ENCODE measurements around the gene VEPH1.
A peak's percentile ranks its signal among the peaks of the same experiment; 100 is the strongest.

Gene VEPH1

DNA sequence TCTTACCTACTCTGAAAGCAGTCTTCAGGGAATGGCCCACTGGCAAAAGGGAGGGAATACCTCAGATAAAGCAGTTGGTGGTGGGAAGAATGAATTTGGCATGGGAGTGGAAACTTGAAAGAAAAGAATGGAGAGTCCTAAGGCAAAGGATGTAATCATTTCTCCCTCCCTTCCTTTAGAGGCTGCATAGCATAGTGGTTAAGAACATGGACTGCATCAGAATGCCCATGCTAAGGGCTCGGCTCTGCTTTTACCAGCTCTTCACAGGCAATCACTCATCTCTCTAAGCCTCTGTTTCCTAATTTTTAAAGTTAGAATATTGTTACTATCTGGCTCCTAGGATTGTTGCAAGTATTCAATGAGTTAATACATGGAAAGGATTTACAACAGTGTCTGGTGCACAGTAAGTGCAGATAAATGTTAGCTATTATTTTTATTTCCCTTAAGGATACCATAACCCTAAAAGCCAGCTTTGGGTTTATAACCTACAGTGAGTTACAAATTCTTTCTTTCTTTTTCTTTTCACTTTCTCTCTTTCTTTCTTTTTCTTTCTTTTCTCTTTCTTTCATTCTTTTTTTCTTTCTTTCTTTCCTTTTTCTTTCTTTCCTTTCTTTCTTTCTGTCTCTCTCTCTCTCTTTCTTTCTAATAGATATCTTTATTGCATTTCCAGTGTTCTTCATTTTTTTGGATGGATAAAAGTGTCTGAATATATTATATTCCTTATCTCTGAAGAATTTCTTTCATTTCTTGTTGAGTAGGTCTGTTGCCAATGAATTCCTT is 23.6 kb downstream of the VEPH1 start:
- no peaks in the 10 kb centered on the region for H3K4me1 ChIP-seq (ENCODE audit: control extremely low read depth in 1 of 4, control insufficient read depth in 4 of 4, insufficient read depth in 4 of 4, low read length in 3 of 4)
- ChIA-PET POLR2A (no interaction called here), CTCF (no interaction called here)
- WGBS (ENCODE audit: insufficient coverage): no CpG with 5 or more reads among the region's 1 CpG
- H3K36me3 ChIP-seq (ENCODE audit: control insufficient read depth in 4 of 4, insufficient read depth in 4 of 4, low read length in 3 of 4): no peaks in the 10 kb centered on the region
- H3K4me3 ChIP-seq (ENCODE audit: control insufficient read depth in 1 of 7, extremely low read depth in 1 of 7, insufficient read depth in 4 of 7, low read depth in 2 of 7, low read length in 6 of 7): no peak overlapping the region
- H3K27me3 ChIP-seq (replicated peaks in 2 of 5; ENCODE audit: control insufficient read depth in 4 of 5, insufficient read depth in 5 of 5, low read length in 4 of 5): no peaks in the 10 kb centered on the region
- no peak overlapping the region for H3K27ac ChIP-seq (ENCODE audit: insufficient read depth in 1 of 2, low read depth in 1 of 2, low read length in 2 of 2, poor library complexity in 1 of 2, severe bottlenecking in 2 of 2)
- no peaks in the 10 kb centered on the region for H3K9me3 ChIP-seq (ENCODE audit: control extremely low read depth in 1 of 5, control insufficient read depth in 4 of 5, insufficient read depth in 2 of 5, low read depth in 1 of 5, low read length in 4 of 5)
- DNase-seq: no peak

- Histone ChIP-seq H3K4me1 (ENCODE audit: control extremely low read depth in 1 of 4, control insufficient read depth in 4 of 4, insufficient read depth in 4 of 4, low read length in 3 of 4) (no peaks in the 10 kb centered on the region), H3K27me3 (replicated peaks in 2 of 5; ENCODE audit: control insufficient read depth in 4 of 5, insufficient read depth in 5 of 5, low read length in 4 of 5) (no peaks in the 10 kb centered on the region), H3K9me3 (ENCODE audit: control extremely low read depth in 1 of 5, control insufficient read depth in 4 of 5, insufficient read depth in 2 of 5, low read depth in 1 of 5, low read length in 4 of 5) (no peaks in the 10 kb centered on the region), H3K36me3 (ENCODE audit: control insufficient read depth in 4 of 4, insufficient read depth in 4 of 4, low read length in 3 of 4) (no peaks in the 10 kb centered on the region), H3K27ac (ENCODE audit: insufficient read depth in 1 of 2, low read depth in 1 of 2, low read length in 2 of 2, poor library complexity in 1 of 2, severe bottlenecking in 2 of 2) (no peak overlapping the region), H3K4me3 (ENCODE audit: control insufficient read depth in 1 of 7, extremely low read depth in 1 of 7, insufficient read depth in 4 of 7, low read depth in 2 of 7, low read length in 6 of 7) (no peak overlapping the region)
- CTCF ChIA-PET: no interaction called here
- 93% methylated on average over 2 of the region's 3 CpGs for WGBS (ENCODE audit: insufficient coverage)
- POLR2A ChIA-PET: no interaction called here
- no peak for DNase-seq
These were observed 25.8 kb downstream of the VEPH1 start for GRCh38 chr3:157477441-157477840.

- Histone ChIP-seq H3K4me3 (ENCODE audit: control insufficient read depth in 1 of 7, extremely low read depth in 1 of 7, insufficient read depth in 4 of 7, low read depth in 2 of 7, low read length in 6 of 7) (no peak overlapping the region), H3K36me3 (ENCODE audit: control insufficient read depth in 4 of 4, insufficient read depth in 4 of 4, low read length in 3 of 4) (no peaks in the 10 kb centered on the region), H3K27me3 (replicated peaks in 2 of 5; ENCODE audit: control insufficient read depth in 4 of 5, insufficient read depth in 5 of 5, low read length in 4 of 5) (no peaks in the 10 kb centered on the region), H3K27ac (ENCODE audit: insufficient read depth in 1 of 2, low read depth in 1 of 2, low read length in 2 of 2, poor library complexity in 1 of 2, severe bottlenecking in 2 of 2) (no peak overlapping the region), H3K4me1 (ENCODE audit: control extremely low read depth in 1 of 4, control insufficient read depth in 4 of 4, insufficient read depth in 4 of 4, low read length in 3 of 4) (no peaks in the 10 kb centered on the region), H3K9me3 (ENCODE audit: control extremely low read depth in 1 of 5, control insufficient read depth in 4 of 5, insufficient read depth in 2 of 5, low read depth in 1 of 5, low read length in 4 of 5) (no peaks in the 10 kb centered on the region)
- no CpG with 5 or more reads among the region's 1 CpG for WGBS (ENCODE audit: insufficient coverage)
- no peak for DNase-seq
- ChIA-PET CTCF (no interaction called here), POLR2A (no interaction called here)
These were observed 27.2 kb downstream of the VEPH1 start for GRCh38 chr3:157475921-157476414.

GRCh38 chr3:157472648-157473047 is 30.6 kb downstream of the VEPH1 start:
- Histone ChIP-seq H3K27ac (ENCODE audit: insufficient read depth in 1 of 2, low read depth in 1 of 2, low read length in 2 of 2, poor library complexity in 1 of 2, severe bottlenecking in 2 of 2) (no peak overlapping the region), H3K27me3 (replicated peaks in 2 of 5; ENCODE audit: control insufficient read depth in 4 of 5, insufficient read depth in 5 of 5, low read length in 4 of 5) (no peaks in the 10 kb centered on the region), H3K4me1 (ENCODE audit: control extremely low read depth in 1 of 4, control insufficient read depth in 4 of 4, insufficient read depth in 4 of 4, low read length in 3 of 4) (peaks cover 0 to 6% (median 0%) of the 10 kb centered on the region in 4 experiments), H3K4me3 (ENCODE audit: control insufficient read depth in 1 of 7, extremely low read depth in 1 of 7, insufficient read depth in 4 of 7, low read depth in 2 of 7, low read length in 6 of 7) (no peak overlapping the region), H3K9me3 (ENCODE audit: control extremely low read depth in 1 of 5, control insufficient read depth in 4 of 5, insufficient read depth in 2 of 5, low read depth in 1 of 5, low read length in 4 of 5) (no peaks in the 10 kb centered on the region), H3K36me3 (ENCODE audit: control insufficient read depth in 4 of 4, insufficient read depth in 4 of 4, low read length in 3 of 4) (no peaks in the 10 kb centered on the region)
- no CpG with 5 or more reads among the region's 1 CpG for WGBS (ENCODE audit: insufficient coverage)
- ChIA-PET POLR2A (interaction anchor here (0.6 kb wide), 1 partner anchor 1454 kb away, joined by 5 read pairs; no protein-coding TSS in a partner anchor), CTCF (no interaction called here)
- no peak for DNase-seq

GRCh38 chr3:157471064-157471463 is 32.2 kb downstream of the VEPH1 start:
- Histone ChIP-seq H3K27ac (ENCODE audit: insufficient read depth in 1 of 2, low read depth in 1 of 2, low read length in 2 of 2, poor library complexity in 1 of 2, severe bottlenecking in 2 of 2) (no peak overlapping the region), H3K27me3 (replicated peaks in 2 of 5; ENCODE audit: control insufficient read depth in 4 of 5, insufficient read depth in 5 of 5, low read length in 4 of 5) (no peaks in the 10 kb centered on the region), H3K4me3 (ENCODE audit: control insufficient read depth in 1 of 7, extremely low read depth in 1 of 7, insufficient read depth in 4 of 7, low read depth in 2 of 7, low read length in 6 of 7) (no peak overlapping the region), H3K36me3 (ENCODE audit: control insufficient read depth in 4 of 4, insufficient read depth in 4 of 4, low read length in 3 of 4) (no peaks in the 10 kb centered on the region), H3K9me3 (ENCODE audit: control extremely low read depth in 1 of 5, control insufficient read depth in 4 of 5, insufficient read depth in 2 of 5, low read depth in 1 of 5, low read length in 4 of 5) (no peaks in the 10 kb centered on the region), H3K4me1 (ENCODE audit: control extremely low read depth in 1 of 4, control insufficient read depth in 4 of 4, insufficient read depth in 4 of 4, low read length in 3 of 4) (peaks cover 0 to 6% (median 0%) of the 10 kb centered on the region in 4 experiments)
- CTCF ChIA-PET: no interaction called here
- POLR2A ChIA-PET: no interaction called here
- WGBS (ENCODE audit: insufficient coverage): no CpG with 5 or more reads among the region's 1 CpG
- DNase-seq: no peak

DNA sequence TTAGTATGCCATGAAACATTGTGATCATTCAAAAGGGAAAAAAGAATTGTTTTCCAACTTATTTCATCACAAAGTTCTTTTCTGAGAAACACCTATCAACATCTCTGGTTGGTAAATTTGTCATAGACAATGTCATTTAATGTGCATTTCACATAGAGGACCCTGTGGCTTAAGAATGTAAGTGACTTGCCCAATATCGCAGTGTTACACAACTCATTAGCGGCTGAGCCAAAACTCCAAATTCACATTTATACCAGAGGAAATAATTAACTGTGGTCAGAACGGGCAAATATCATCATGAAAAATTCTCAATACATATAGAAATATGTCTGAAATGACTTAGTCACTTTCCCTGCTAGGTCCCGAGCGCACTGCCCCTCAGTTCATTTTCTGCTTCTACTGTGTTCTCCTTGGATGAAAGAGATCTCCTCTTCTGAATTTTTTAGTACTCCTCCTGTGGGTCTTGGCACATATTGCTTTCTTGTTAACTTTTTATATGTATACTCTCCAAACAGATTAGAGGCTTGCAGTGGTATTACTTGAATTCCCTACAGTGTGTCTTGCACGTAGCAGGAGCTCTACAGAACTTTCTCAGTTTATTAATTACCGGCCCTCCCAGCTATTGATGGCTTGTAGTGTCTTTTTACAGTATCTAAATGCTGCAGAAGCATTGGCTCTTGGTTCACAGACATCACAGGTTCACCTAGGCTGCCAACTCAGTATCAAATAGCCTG is 33.5 kb downstream of the VEPH1 start:
- Histone ChIP-seq H3K36me3 (ENCODE audit: control insufficient read depth in 4 of 4, insufficient read depth in 4 of 4, low read length in 3 of 4) (no peaks in the 10 kb centered on the region), H3K4me3 (ENCODE audit: control insufficient read depth in 1 of 7, extremely low read depth in 1 of 7, insufficient read depth in 4 of 7, low read depth in 2 of 7, low read length in 6 of 7) (no peak overlapping the region), H3K27me3 (replicated peaks in 2 of 5; ENCODE audit: control insufficient read depth in 4 of 5, insufficient read depth in 5 of 5, low read length in 4 of 5) (no peaks in the 10 kb centered on the region), H3K4me1 (ENCODE audit: control extremely low read depth in 1 of 4, control insufficient read depth in 4 of 4, insufficient read depth in 4 of 4, low read length in 3 of 4) (peaks cover 0 to 6% (median 0%) of the 10 kb centered on the region in 4 experiments), H3K27ac (ENCODE audit: insufficient read depth in 1 of 2, low read depth in 1 of 2, low read length in 2 of 2, poor library complexity in 1 of 2, severe bottlenecking in 2 of 2) (no peak overlapping the region), H3K9me3 (ENCODE audit: control extremely low read depth in 1 of 5, control insufficient read depth in 4 of 5, insufficient read depth in 2 of 5, low read depth in 1 of 5, low read length in 4 of 5) (no peaks in the 10 kb centered on the region)
- ChIA-PET CTCF (no interaction called here), POLR2A (no interaction called here)
- DNase-seq: peak in 2 of 3 donors; percentile 18 to 21
- WGBS (ENCODE audit: insufficient coverage): 87% methylated on average over 4 of the region's 7 CpGs

DNA sequence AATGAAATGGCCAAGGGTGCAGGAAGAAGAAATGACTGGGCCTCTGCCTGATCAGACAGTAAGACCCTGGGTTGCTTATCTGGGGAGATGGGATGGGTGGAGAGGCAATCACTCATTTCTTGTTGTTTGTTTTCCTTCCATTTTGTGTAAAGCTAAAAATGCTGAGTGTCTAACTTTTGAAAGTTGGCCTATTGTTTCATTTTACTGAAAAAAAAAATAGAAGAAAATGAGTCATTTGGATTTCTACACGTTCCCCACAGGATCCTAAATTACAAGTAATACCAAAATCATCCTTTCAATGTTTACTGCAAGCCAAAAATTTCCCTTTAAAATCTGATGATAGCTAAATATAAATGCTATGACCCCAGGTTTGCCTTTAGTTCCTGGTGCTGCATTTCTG is 36.0 kb downstream of the VEPH1 start:
- Histone ChIP-seq H3K27ac (ENCODE audit: insufficient read depth in 1 of 2, low read depth in 1 of 2, low read length in 2 of 2, poor library complexity in 1 of 2, severe bottlenecking in 2 of 2) (no peak overlapping the region), H3K27me3 (replicated peaks in 2 of 5; ENCODE audit: control insufficient read depth in 4 of 5, insufficient read depth in 5 of 5, low read length in 4 of 5) (no peaks in the 10 kb centered on the region), H3K4me3 (ENCODE audit: control insufficient read depth in 1 of 7, extremely low read depth in 1 of 7, insufficient read depth in 4 of 7, low read depth in 2 of 7, low read length in 6 of 7) (no peak overlapping the region), H3K9me3 (ENCODE audit: control extremely low read depth in 1 of 5, control insufficient read depth in 4 of 5, insufficient read depth in 2 of 5, low read depth in 1 of 5, low read length in 4 of 5) (no peaks in the 10 kb centered on the region), H3K4me1 (ENCODE audit: control extremely low read depth in 1 of 4, control insufficient read depth in 4 of 4, insufficient read depth in 4 of 4, low read length in 3 of 4) (peaks cover 0 to 6% (median 0%) of the 10 kb centered on the region in 4 experiments), H3K36me3 (ENCODE audit: control insufficient read depth in 4 of 4, insufficient read depth in 4 of 4, low read length in 3 of 4) (no peaks in the 10 kb centered on the region)
- DNase-seq: no peak
- CTCF ChIA-PET: interaction anchor here (0.6 kb wide), 1 partner anchor 268 kb away, joined by 3 read pairs; no protein-coding TSS in a partner anchor
- WGBS (ENCODE audit: insufficient coverage): no CpG with 5 or more reads among the region's 1 CpG
- POLR2A ChIA-PET: interaction anchor here (0.6 kb wide), 1 partner anchor 195 kb away, joined by 3 read pairs; no protein-coding TSS in a partner anchor
